ENCODE measurements around the gene ZNF544.

ZNF544 gene

GRCh38 chr19:58277197-58277596 is 48.5 kb downstream of the ZNF544 start:
- H3K27ac ChIP-seq: no peak overlapping the region; the same call in 1 of the 2 replicates
- no peak for TF ChIP-seq CTCF (conservative IDR thresholded peaks at IDR 0.05)

GRCh38 chr19:58277748-58278540 is 49.2 kb downstream of the ZNF544 start:
- TF ChIP-seq CTCF (conservative IDR thresholded peaks at IDR 0.05): no peak
- peak overlapping the region; percentile 89 for H3K27ac ChIP-seq

- no peak; the same call in 1 of the 2 replicates for TF ChIP-seq CTCF (conservative IDR thresholded peaks at IDR 0.05)
- peak within 1 kb of the TSS; percentile 89 for H3K27ac ChIP-seq
Observed at GRCh38 chr19:58278541-58279041, 49.9 kb downstream of the ZNF544 start, which contains the start of gene ZNF8. Gene ZNF8, plus strand, starts transcription at chr19:58278955. Its CDS starts 127 bp downstream, at chr19:58279082.

GRCh38 chr19:58279042-58279924 is 50.6 kb downstream of the ZNF544 start:
- TF ChIP-seq CTCF (conservative IDR thresholded peaks at IDR 0.05): no peak

GRCh38 chr19:58279925-58280316 is 51.2 kb downstream of the ZNF544 start:
- no peak for TF ChIP-seq CTCF (conservative IDR thresholded peaks at IDR 0.05)
- H3K27ac ChIP-seq: peak overlapping the region; percentile 89

More at GRCh38 chr19:58279042-58279924, 50.6 kb downstream of the ZNF544 start:
- peak overlapping the region; percentile 89 for H3K27ac ChIP-seq

GRCh38 chr19:58284199-58284598 is 55.5 kb downstream of the ZNF544 start:
- no peak for TF ChIP-seq CTCF (conservative IDR thresholded peaks at IDR 0.05)

GRCh38 chr19:58291943-58292342 is 63.2 kb downstream of the ZNF544 start:
- no peak overlapping the region for H3K27ac ChIP-seq
- no peak for TF ChIP-seq CTCF (conservative IDR thresholded peaks at IDR 0.05)

More at GRCh38 chr19:58284199-58284598, 55.5 kb downstream of the ZNF544 start:
- no peak overlapping the region for H3K27ac ChIP-seq
